Omental fat pad (tissue), 4 donors: ENCODE measurements around the gene GABRR2. TPM values are rescaled to one million over a fixed set of nuclear protein-coding genes. Genes with fewer than 3 reads are reported as not detected.

Experiments
- ATAC-seq: fragments of 150-250 bp; one replicate; pipeline ENCODE4 v1.9.1; 2016; ENCODE audit warnings: mild to moderate bottlenecking, moderate library complexity; ENCODE audit not compliant: low FRiP score
- DNase-seq: peaks from one replicate; pipeline ENCODE4 v3.0.0-alpha.2; 2019; ENCODE audit warnings: low spot score
- CTCF ChIP-seq, 3 donors: fragments of 450-650 bp; IDR thresholded peaks; one replicate each; pipeline ENCODE4 v1.5.1; 2016 to 2017; ENCODE audit warnings: antibody characterized with exemption in 3 of 3, mild to moderate bottlenecking in 3 of 3, moderate library complexity in 2 of 3
- total RNA-seq, 4 donors: library from RNA; depleted of rRNA; stranded (reverse); fragments of >200 nt; gene quantifications; one replicate each; pipeline ENCODE4 v1.1.0, GENCODE V29; 2016

Gene GABRR2
- total RNA-seq, 4 donors from 2014 or later, result 0.50 to 2.4 (median 1.3) TPM

GRCh38 chr6:89324304-89324703, 9.2 kb upstream of the GABRR2 start:
- TF ChIP-seq CTCF (IDR thresholded peaks at IDR 0.05), result no peak
- no peak for ATAC-seq

GRCh38 chr6:89323511-89323971, 8.4 kb upstream of the GABRR2 start:
- DNase-seq (no peak), ATAC-seq (no peak)
- TF ChIP-seq CTCF (IDR thresholded peaks at IDR 0.05), result no peak

More at GRCh38 chr6:89324304-89324703, 9.2 kb upstream of the GABRR2 start:
- DNase-seq, result no peak

GRCh38 chr6:89321131-89321970, 6.3 kb upstream of the GABRR2 start:
- ATAC-seq, result no peak

GRCh38 chr6:89320012-89320559, 5.0 kb upstream of the GABRR2 start:
- no peak for DNase-seq
- no peak for ATAC-seq
- no peak for TF ChIP-seq CTCF (IDR thresholded peaks at IDR 0.05)

More at GRCh38 chr6:89321131-89321970, 6.3 kb upstream of the GABRR2 start:
- DNase-seq, result no peak
- TF ChIP-seq CTCF (IDR thresholded peaks at IDR 0.05), result no peak

GRCh38 chr6:89317067-89317466, 2.0 kb upstream of the GABRR2 start:
- ATAC-seq (no peak), DNase-seq (no peak)
- no peak for TF ChIP-seq CTCF (IDR thresholded peaks at IDR 0.05)

- no peak for TF ChIP-seq CTCF (IDR thresholded peaks at IDR 0.05)
- ATAC-seq, result no peak
- DNase-seq, result no peak
Measured at GRCh38 chr6:89314692-89315091, 407 bp downstream of the GABRR2 start.
